ENCODE results near the gene LMAN2.

LMAN2 gene

DNA sequence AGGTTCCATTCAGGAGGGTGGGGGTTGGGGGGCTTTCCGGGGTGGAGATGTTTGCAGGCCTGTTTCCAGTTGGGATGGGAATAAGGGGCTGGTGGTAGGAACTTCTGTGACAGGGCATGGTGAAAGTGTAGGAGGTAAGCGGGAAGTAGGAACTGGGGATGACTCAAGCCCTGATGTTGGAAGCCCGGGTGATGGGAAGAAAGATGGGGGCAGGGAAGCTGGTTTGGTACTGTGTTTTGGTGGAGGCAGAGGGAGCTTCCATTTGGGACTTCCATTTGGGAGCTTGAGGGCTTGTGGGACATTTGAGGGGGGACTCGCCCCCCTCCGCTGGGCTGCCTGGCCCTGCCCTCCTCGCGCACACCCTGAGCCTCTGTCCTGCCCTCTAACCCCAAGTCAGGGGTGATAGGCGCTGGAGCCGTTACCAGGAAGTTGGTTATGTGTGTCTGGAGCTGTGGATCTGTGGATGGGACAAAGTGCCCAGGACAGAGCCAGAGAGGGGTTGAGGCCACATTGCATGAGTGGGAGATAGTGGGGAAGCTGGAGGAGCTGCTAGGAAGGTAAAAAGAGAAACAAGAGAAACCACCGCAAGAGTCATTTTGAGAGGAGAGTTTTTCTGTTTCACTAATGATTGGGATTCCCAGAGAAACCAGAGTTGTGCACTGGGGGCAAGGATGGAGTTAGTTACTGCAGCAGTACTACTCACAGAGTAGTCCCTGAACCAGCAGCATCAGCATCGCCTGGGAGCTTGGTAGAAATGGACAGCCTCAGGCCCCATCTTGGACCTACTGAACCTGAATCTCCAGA lies 12.9 kb upstream of the LMAN2 start:
- H2BK5ac ChIP-seq (ENCODE audit: low read depth, low read length, poor library complexity, severe bottlenecking) = no peak overlapping the region
- H3K4me3 ChIP-seq (ENCODE audit: insufficient read depth in 1 of 2, low read depth in 1 of 2, low read length in 2 of 2) = no peak overlapping the region
- peaks cover 0 to 52% of the 10 kb centered on the region in 2 experiments for H3K27me3 ChIP-seq (ENCODE audit: control insufficient read depth in 1 of 2, insufficient read depth in 1 of 2, low read length in 2 of 2)
- no peak overlapping the region for H2AK5ac ChIP-seq (ENCODE audit: low read length, severe bottlenecking)
- no peak for DNase-seq
- peak overlapping the region; percentile 35 for H4K8ac ChIP-seq (ENCODE audit: low read length)
- no peaks in the 10 kb centered on the region for H3K79me1 ChIP-seq (replicated peaks; ENCODE audit: low read length, poor library complexity, severe bottlenecking)
- no peak overlapping the region for H3K23ac ChIP-seq (ENCODE audit: low read length in 2 of 2)
- H3K36me3 ChIP-seq (ENCODE audit: control insufficient read depth in 1 of 2, insufficient read depth in 2 of 2, low read depth in 1 of 2, low read length in 2 of 2) = no peaks in the 10 kb centered on the region
- no peaks in the 10 kb centered on the region for H3K9me3 ChIP-seq (ENCODE audit: control insufficient read depth, low read length)
- H3K27ac ChIP-seq (ENCODE audit: low read length, poor library complexity, severe bottlenecking) = no peak overlapping the region
- H2AFZ ChIP-seq (ENCODE audit: low read depth, low read length) = no peak overlapping the region
- no peak overlapping the region for H2BK15ac ChIP-seq (ENCODE audit: low read depth, poor library complexity, severe bottlenecking)
- no peak overlapping the region for H3K9ac ChIP-seq (ENCODE audit: low read length)
- peak overlapping the region in 1 of 2 experiments; percentile 9 for H3K18ac ChIP-seq (ENCODE audit: low read depth in 1 of 2, low read length in 2 of 2)
- no peak overlapping the region for H3K4me2 ChIP-seq (ENCODE audit: low read length, poor library complexity, severe bottlenecking)
- peaks cover 32% of the 10 kb centered on the region for H3K4me1 ChIP-seq (ENCODE audit: control insufficient read depth, insufficient read depth, low read depth, low read length)
- 81% methylated on average over 11 of the region's 11 CpGs for WGBS
- peak overlapping the region; percentile 20 to 35 for H3K4ac ChIP-seq (ENCODE audit: low read depth in 1 of 2, low read length in 2 of 2)
- H2BK120ac ChIP-seq (ENCODE audit: low read depth, low read length) = no peak overlapping the region
- peak overlapping the region; percentile 60 for H4K91ac ChIP-seq (ENCODE audit: low read length)
- peak overlapping the region in 1 of 2 experiments; percentile 28 for H2BK12ac ChIP-seq (ENCODE audit: low read length in 2 of 2)
- H3K14ac ChIP-seq (ENCODE audit: low read length in 2 of 2) = no peak overlapping the region

DNA sequence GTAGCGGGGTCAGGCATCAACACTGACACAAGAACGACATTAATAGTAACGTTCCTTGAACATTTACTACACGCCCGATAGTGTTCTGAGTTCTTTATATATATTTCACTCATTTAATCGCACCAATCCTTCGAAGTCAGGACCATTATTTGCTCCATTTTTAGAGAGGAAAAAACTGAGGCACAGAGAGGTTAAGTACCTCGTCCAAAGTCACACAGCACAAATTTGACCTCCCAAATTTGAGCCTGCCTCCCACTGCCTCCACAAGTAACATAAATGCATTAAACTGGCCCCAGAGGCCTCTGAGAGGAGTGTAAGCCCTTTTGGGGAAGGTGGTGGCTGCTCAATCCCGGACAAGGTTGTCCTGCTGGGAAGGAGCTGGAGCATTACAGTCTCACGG lies 12.1 kb upstream of the LMAN2 start:
- H4K91ac ChIP-seq (ENCODE audit: low read length) = no peak overlapping the region
- DNase-seq = no peak
- H3K27me3 ChIP-seq (ENCODE audit: control insufficient read depth in 1 of 2, insufficient read depth in 1 of 2, low read length in 2 of 2) = peaks cover 0 to 54% of the 10 kb centered on the region in 2 experiments
- H2BK15ac ChIP-seq (ENCODE audit: low read depth, poor library complexity, severe bottlenecking) = no peak overlapping the region
- no peak overlapping the region for H2BK5ac ChIP-seq (ENCODE audit: low read depth, low read length, poor library complexity, severe bottlenecking)
- 64% methylated on average over 8 of the region's 10 CpGs for WGBS
- no peak overlapping the region for H2BK120ac ChIP-seq (ENCODE audit: low read depth, low read length)
- H3K4me1 ChIP-seq (ENCODE audit: control insufficient read depth, insufficient read depth, low read depth, low read length) = peaks cover 31% of the 10 kb centered on the region
- no peak overlapping the region for H3K9ac ChIP-seq (ENCODE audit: low read length)
- H3K4me2 ChIP-seq (ENCODE audit: low read length, poor library complexity, severe bottlenecking) = peak overlapping the region; percentile 89
- no peak overlapping the region for H2BK12ac ChIP-seq (ENCODE audit: low read length in 2 of 2)
- H3K4me3 ChIP-seq (ENCODE audit: insufficient read depth in 1 of 2, low read depth in 1 of 2, low read length in 2 of 2) = peak overlapping the region; percentile 60 to 61
- H2AFZ ChIP-seq (ENCODE audit: low read depth, low read length) = peak overlapping the region; percentile 18
- no peak overlapping the region for H3K4ac ChIP-seq (ENCODE audit: low read depth in 1 of 2, low read length in 2 of 2)
- H4K8ac ChIP-seq (ENCODE audit: low read length) = peak overlapping the region; percentile 7
- H3K27ac ChIP-seq (ENCODE audit: low read length, poor library complexity, severe bottlenecking) = no peak overlapping the region
- no peaks in the 10 kb centered on the region for H3K9me3 ChIP-seq (ENCODE audit: control insufficient read depth, low read length)
- no peaks in the 10 kb centered on the region for H3K36me3 ChIP-seq (ENCODE audit: control insufficient read depth in 1 of 2, insufficient read depth in 2 of 2, low read depth in 1 of 2, low read length in 2 of 2)
- H3K18ac ChIP-seq (ENCODE audit: low read depth in 1 of 2, low read length in 2 of 2) = no peak overlapping the region
- no peak overlapping the region for H3K23ac ChIP-seq (ENCODE audit: low read length in 2 of 2)
- peak overlapping the region; percentile 40 for H2AK5ac ChIP-seq (ENCODE audit: low read length, severe bottlenecking)
- no peak overlapping the region for H3K14ac ChIP-seq (ENCODE audit: low read length in 2 of 2)
- H3K79me1 ChIP-seq (replicated peaks; ENCODE audit: low read length, poor library complexity, severe bottlenecking) = no peaks in the 10 kb centered on the region

DNA sequence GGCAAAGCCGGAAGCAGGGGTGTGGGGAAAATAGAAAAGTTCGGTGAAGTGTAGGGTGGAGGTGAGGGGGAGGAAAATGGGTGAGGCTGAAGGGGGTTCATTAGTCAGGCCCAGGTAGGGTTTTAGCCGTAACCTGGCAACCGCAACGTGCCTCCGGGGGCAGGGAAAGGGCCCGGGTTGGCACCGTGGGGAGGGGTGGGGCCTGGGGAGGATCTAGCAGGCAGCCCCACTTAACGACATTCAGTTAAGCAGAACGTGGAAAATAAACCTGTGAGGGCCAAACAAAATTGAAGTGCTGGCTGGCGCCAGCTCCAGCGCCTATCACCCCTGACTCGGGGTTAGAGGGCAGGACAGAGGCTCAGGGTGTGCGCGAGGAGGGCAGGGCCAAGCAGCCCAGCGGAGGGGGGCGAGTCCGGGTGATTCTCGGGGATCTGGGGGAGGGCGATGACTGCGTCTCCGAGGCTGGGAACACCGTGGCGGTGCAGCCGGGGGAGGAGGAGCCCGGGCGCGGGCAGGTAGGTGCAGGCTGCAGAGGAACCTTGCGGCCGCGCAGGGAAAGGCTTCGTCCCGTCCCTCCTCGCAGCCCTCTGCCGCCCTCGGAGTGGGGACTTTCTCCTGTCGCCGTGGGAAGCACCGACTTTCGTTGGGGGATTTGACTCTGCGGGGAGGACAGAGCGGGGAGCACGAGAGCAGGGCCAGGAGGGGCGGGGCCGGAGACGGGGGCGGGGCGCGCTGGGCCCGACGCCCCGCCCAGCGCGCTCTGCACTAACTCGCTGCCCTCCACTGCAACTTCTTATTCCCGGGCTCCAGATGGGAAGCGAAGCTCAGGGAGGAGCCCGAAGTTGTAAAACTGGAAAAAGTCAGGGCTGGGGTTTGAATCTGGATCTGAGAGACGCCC lies 11.4 kb upstream of the LMAN2 start:
- no peak overlapping the region for H2AK5ac ChIP-seq (ENCODE audit: low read length, severe bottlenecking)
- peak overlapping the region in 1 of 2 experiments; percentile 79 for H3K14ac ChIP-seq (ENCODE audit: low read length in 2 of 2)
- WGBS = 11% methylated on average over 43 of the region's 59 CpGs
- peak overlapping the region; percentile 83 for H2BK15ac ChIP-seq (ENCODE audit: low read depth, poor library complexity, severe bottlenecking)
- no peaks in the 10 kb centered on the region for H3K9me3 ChIP-seq (ENCODE audit: control insufficient read depth, low read length)
- peak overlapping the region; percentile 26 for H3K9ac ChIP-seq (ENCODE audit: low read length)
- peak; percentile 49 for DNase-seq
- no peak overlapping the region for H3K27ac ChIP-seq (ENCODE audit: low read length, poor library complexity, severe bottlenecking)
- no peak overlapping the region for H3K4ac ChIP-seq (ENCODE audit: low read depth in 1 of 2, low read length in 2 of 2)
- H3K4me1 ChIP-seq (ENCODE audit: control insufficient read depth, insufficient read depth, low read depth, low read length) = peaks cover 32% of the 10 kb centered on the region
- peak overlapping the region; percentile 89 for H2AFZ ChIP-seq (ENCODE audit: low read depth, low read length)
- H3K18ac ChIP-seq (ENCODE audit: low read depth in 1 of 2, low read length in 2 of 2) = peak overlapping the region; percentile 64 to 88
- no peak overlapping the region for H3K23ac ChIP-seq (ENCODE audit: low read length in 2 of 2)
- peak overlapping the region in 1 of 2 experiments; percentile 43 for H2BK12ac ChIP-seq (ENCODE audit: low read length in 2 of 2)
- peak overlapping the region; percentile 61 to 66 for H3K4me3 ChIP-seq (ENCODE audit: insufficient read depth in 1 of 2, low read depth in 1 of 2, low read length in 2 of 2)
- peak overlapping the region; percentile 23 for H2BK120ac ChIP-seq (ENCODE audit: low read depth, low read length)
- peak overlapping the region; percentile 57 for H4K91ac ChIP-seq (ENCODE audit: low read length)
- H4K8ac ChIP-seq (ENCODE audit: low read length) = peak overlapping the region; percentile 73
- no peaks in the 10 kb centered on the region for H3K36me3 ChIP-seq (ENCODE audit: control insufficient read depth in 1 of 2, insufficient read depth in 2 of 2, low read depth in 1 of 2, low read length in 2 of 2)
- no peak overlapping the region for H2BK5ac ChIP-seq (ENCODE audit: low read depth, low read length, poor library complexity, severe bottlenecking)
- H3K4me2 ChIP-seq (ENCODE audit: low read length, poor library complexity, severe bottlenecking) = peak overlapping the region; percentile 89
- peaks cover 0 to 54% of the 10 kb centered on the region in 2 experiments for H3K27me3 ChIP-seq (ENCODE audit: control insufficient read depth in 1 of 2, insufficient read depth in 1 of 2, low read length in 2 of 2)
- no peaks in the 10 kb centered on the region for H3K79me1 ChIP-seq (replicated peaks; ENCODE audit: low read length, poor library complexity, severe bottlenecking)

GRCh38 chr5:177362292-177362609 lies 10.8 kb upstream of the LMAN2 start:
- 75% methylated on average over 8 of the region's 8 CpGs for WGBS
- Histone ChIP-seq H3K27ac (ENCODE audit: low read length, poor library complexity, severe bottlenecking) (no peak overlapping the region), H3K23ac (ENCODE audit: low read length in 2 of 2) (no peak overlapping the region), H3K9ac (ENCODE audit: low read length) (no peak overlapping the region), H2AK5ac (ENCODE audit: low read length, severe bottlenecking) (peak overlapping the region; percentile 4), H3K14ac (ENCODE audit: low read length in 2 of 2) (no peak overlapping the region), H4K91ac (ENCODE audit: low read length) (peak overlapping the region; percentile 6), H2BK12ac (ENCODE audit: low read length in 2 of 2) (no peak overlapping the region), H3K4ac (ENCODE audit: low read depth in 1 of 2, low read length in 2 of 2) (no peak overlapping the region), H2BK5ac (ENCODE audit: low read depth, low read length, poor library complexity, severe bottlenecking) (no peak overlapping the region), H2BK15ac (ENCODE audit: low read depth, poor library complexity, severe bottlenecking) (no peak overlapping the region), H2BK120ac (ENCODE audit: low read depth, low read length) (no peak overlapping the region), H4K8ac (ENCODE audit: low read length) (no peak overlapping the region), H3K18ac (ENCODE audit: low read depth in 1 of 2, low read length in 2 of 2) (no peak overlapping the region), H3K79me1 (replicated peaks; ENCODE audit: low read length, poor library complexity, severe bottlenecking) (no peaks in the 10 kb centered on the region), H3K4me1 (ENCODE audit: control insufficient read depth, insufficient read depth, low read depth, low read length) (peaks cover 32% of the 10 kb centered on the region), H2AFZ (ENCODE audit: low read depth, low read length) (no peak overlapping the region), H3K36me3 (ENCODE audit: control insufficient read depth in 1 of 2, insufficient read depth in 2 of 2, low read depth in 1 of 2, low read length in 2 of 2) (no peaks in the 10 kb centered on the region), H3K4me2 (ENCODE audit: low read length, poor library complexity, severe bottlenecking) (no peak overlapping the region), H3K27me3 (ENCODE audit: control insufficient read depth in 1 of 2, insufficient read depth in 1 of 2, low read length in 2 of 2) (peaks cover 0 to 55% of the 10 kb centered on the region in 2 experiments), H3K9me3 (ENCODE audit: control insufficient read depth, low read length) (no peaks in the 10 kb centered on the region), H3K4me3 (ENCODE audit: insufficient read depth in 1 of 2, low read depth in 1 of 2, low read length in 2 of 2) (no peak overlapping the region)
- DNase-seq = no peak
